AG04450 (cell line): ENCODE data around the gene TGFBR2. TPM values are rescaled to one million over a fixed set of nuclear protein-coding genes. Genes with fewer than 3 reads are reported as not detected.

Experiments used
- CTCF ChIA-PET: fragments of 300-600, 350-600 bp; formaldehyde crosslinking; extraction: SDS; loops from one replicate; lab custom pipeline; 2022; ENCODE audit warnings: antibody characterized with exemption, inconsistent platforms; lab: Charles Lee
- POLR2A ChIA-PET: fragments of 350-600 bp; formaldehyde crosslinking; extraction: SDS; loops from one replicate; lab custom pipeline; 2021; ENCODE audit warnings: antibody characterized with exemption, inconsistent platforms; lab: Yijun Ruan, JAX
- DNase-seq: peaks from one replicate; pipeline ENCODE4 v3.0.0-alpha.2; 2011; ENCODE audit warnings: low read depth, low spot score
- H3K27ac ChIP-seq: one replicate; pipeline ENCODE4 v1.5.1; 2012; ENCODE audit warnings: low read depth, low read length, control low read depth
- H3K27me3 ChIP-seq: one replicate; pipeline ENCODE4 v1.6.0; 2012; ENCODE audit warnings: low read length; ENCODE audit not compliant: control insufficient read depth, insufficient read depth
- H3K4me3 ChIP-seq: 2 replicates; pipeline ENCODE4 v1.5.1; 2011; ENCODE audit warnings: mild to moderate bottlenecking, low read depth, low read length, control low read depth
- H3K9me3 ChIP-seq: 2 replicates; pipeline ENCODE4 v1.5.1; 2012; ENCODE audit warnings: low read length; ENCODE audit not compliant: control insufficient read depth, insufficient read depth
- CTCF ChIP-seq: IDR thresholded peaks from 2 replicates; pipeline ENCODE4 v1.5.1; 2011; ENCODE audit warnings: low read depth, low read length, control low read depth, inconsistent platforms
- polyA plus RNA-seq: library from polyadenylated mRNA; depleted of rRNA; stranded (reverse); fragments of >200 nt; gene quantifications from 2 replicates; pipeline ENCODE4 v1.2.3, GENCODE V29; 2011

The TGFBR2 gene
- polyA plus RNA-seq, 1 experiment = 158 TPM

- H3K4me3 ChIP-seq = no peak overlapping the region
- no peak for TF ChIP-seq CTCF
- H3K27ac ChIP-seq = no peak overlapping the region
- POLR2A ChIA-PET = interaction anchor here (1.3 kb wide), 1 partner anchor 85 kb away, joined by 4 read pairs; the partner anchor contains the start of gene TGFBR2
- no peaks in the 10 kb centered on the region for H3K27me3 ChIP-seq
- CTCF ChIA-PET = interaction anchor here (0.6 to 7.1 kb wide), 7 partner anchors 213 to 837 kb away, joined by 3 to 100 read pairs (median 4); no protein-coding TSS in a partner anchor
- no peaks in the 10 kb centered on the region for H3K9me3 ChIP-seq
- no peak for DNase-seq
Measured at GRCh38 chr3:30691249-30691880, 85.0 kb downstream of the TGFBR2 start.

DNA sequence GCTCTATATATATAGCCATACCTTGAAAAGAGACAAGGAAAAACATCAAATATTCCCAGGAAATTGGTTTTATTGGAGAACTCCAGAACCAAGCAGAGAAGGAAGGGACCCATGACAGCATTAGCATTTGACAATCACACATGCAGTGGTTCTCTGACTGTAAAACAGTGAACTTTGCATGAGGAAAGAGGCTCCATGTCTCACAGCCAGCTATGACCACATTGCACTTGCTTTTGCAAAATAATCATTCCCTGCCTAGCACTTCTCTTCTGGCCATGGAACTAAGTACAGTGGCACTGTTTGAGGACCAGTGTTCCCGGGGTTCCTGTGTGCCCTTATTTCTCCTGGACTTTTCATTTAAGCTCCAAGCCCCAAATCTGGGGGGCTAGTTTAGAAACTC lies 85.5 kb downstream of the TGFBR2 start:
- H3K27me3 ChIP-seq = no peaks in the 10 kb centered on the region
- POLR2A ChIA-PET = interaction anchor here (1.3 kb wide), 1 partner anchor 86 kb away, joined by 4 read pairs; the partner anchor contains the start of gene TGFBR2
- TF ChIP-seq CTCF = no peak
- DNase-seq = no peak
- CTCF ChIA-PET = interaction anchor here (0.6 to 7.1 kb wide), 8 partner anchors 22 to 838 kb away, joined by 3 to 100 read pairs (median 4); no protein-coding TSS in a partner anchor
- no peak overlapping the region for H3K4me3 ChIP-seq
- H3K9me3 ChIP-seq = no peaks in the 10 kb centered on the region
- no peak overlapping the region for H3K27ac ChIP-seq

DNA sequence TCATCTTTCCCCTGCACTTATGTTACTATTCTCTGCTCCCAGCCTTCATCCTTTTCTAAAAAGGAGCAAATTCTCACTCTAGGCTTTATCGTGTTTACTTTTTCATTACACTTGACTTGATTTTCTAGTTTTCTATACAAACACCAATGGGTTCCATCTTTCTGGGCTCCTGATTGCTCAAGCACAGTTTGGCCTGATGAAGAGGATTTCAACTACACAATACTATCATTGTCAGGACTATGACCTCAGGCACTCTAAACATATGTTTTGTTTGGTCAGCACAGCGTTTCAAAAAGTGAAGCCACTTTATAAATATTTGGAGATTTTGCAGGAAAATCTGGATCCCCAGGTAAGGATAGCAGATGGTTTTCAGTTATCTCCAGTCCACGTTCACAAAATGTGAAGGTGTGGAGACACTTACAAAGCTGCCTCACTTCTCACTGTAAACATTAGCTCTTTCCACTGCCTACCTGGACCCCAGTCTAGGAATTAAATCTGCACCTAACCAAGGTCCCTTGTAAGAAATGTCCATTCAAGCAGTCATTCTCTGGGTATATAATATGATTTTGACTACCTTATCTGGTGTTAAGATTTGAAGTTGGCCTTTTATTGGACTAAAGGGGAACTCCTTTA lies 86.2 kb downstream of the TGFBR2 start:
- DNase-seq = no peak
- no peak for TF ChIP-seq CTCF
- no peaks in the 10 kb centered on the region for H3K9me3 ChIP-seq
- no peaks in the 10 kb centered on the region for H3K27me3 ChIP-seq
- H3K4me3 ChIP-seq = no peak overlapping the region
- no peak overlapping the region for H3K27ac ChIP-seq
- ChIA-PET CTCF (interaction anchor here (0.5 to 7.1 kb wide), 64 partner anchors 8 to 1672 kb away, joined by 3 to 100 read pairs (median 4); partner anchors contain the start of gene TGFBR2), POLR2A (no interaction called here)

- peak; percentile 88 for TF ChIP-seq CTCF
- no peaks in the 10 kb centered on the region for H3K27me3 ChIP-seq
- DNase-seq = peak; percentile 48
- CTCF ChIA-PET = interaction anchor here (0.5 to 7.1 kb wide), 78 partner anchors 9 to 954 kb away, joined by 3 to 100 read pairs (median 4); partner anchors contain the start of gene TGFBR2
- H3K27ac ChIP-seq = no peak overlapping the region
- POLR2A ChIA-PET = interaction anchor here (0.8 kb wide), 1 partner anchor 87 kb away, joined by 3 read pairs; the partner anchor contains the start of gene TGFBR2
- no peaks in the 10 kb centered on the region for H3K9me3 ChIP-seq
- no peak overlapping the region for H3K4me3 ChIP-seq
Measured at GRCh38 chr3:30693470-30694120, 87.2 kb downstream of the TGFBR2 start.
